Measurements from ENCODE around the gene PRDM12. TPM values are rescaled to one million over a fixed set of nuclear protein-coding genes. Genes with fewer than 3 reads are reported as not detected.

The PRDM12 gene
- total and polyA plus RNA-seq, 2 experiments from 2014 or later, result 0.11 TPM; not detected in 1

GRCh38 chr9:130696996-130697395 is 32.6 kb downstream of the PRDM12 start (continued):
- TF ChIP-seq ZNF462 (CRISPR knock-in tag; IDR thresholded peaks at IDR 0.05) (no peak), ETS1 (IDR thresholded peaks at IDR 0.05) (no peak)

DNA sequence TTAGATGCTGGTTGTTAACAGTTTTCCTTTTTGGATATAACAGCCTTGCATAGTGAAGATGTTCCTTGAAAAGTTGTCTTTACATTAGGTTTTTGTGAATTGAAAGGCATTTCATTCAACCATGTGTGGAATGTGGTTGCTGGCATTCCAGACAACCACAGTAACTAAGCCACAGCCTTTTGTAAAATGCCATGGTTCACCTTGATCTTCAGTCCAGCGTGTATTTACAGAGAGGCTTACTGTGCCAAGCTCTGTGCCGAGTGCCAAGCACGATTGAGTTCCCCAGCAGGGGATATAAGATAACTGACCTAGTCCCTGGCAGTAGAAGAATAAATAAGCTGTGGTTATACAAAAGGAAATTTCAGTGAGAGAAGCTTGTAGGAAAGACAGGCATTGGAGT is 34.1 kb downstream of the PRDM12 start:
- Histone ChIP-seq H4K20me1 (replicated peaks; ENCODE audit: insufficient read depth) (peaks cover 61% of the 10 kb centered on the region), H3K9me2 (ENCODE audit: insufficient read depth) (no peaks in the 10 kb centered on the region), H3K4me1 (ENCODE audit: insufficient read depth) (peaks cover 13% of the 10 kb centered on the region; the same call in 1 of the 2 replicates), H3K4me2 (no peak overlapping the region), H3K27me3 (ENCODE audit: insufficient read depth) (no peaks in the 10 kb centered on the region), H3K27ac (ENCODE audit: low read depth) (peak overlapping the region; percentile 45; the same call in 1 of the 2 replicates), H2AFZ (no peak overlapping the region), H3F3A (replicated peaks; ENCODE audit: low read depth) (peaks cover 53% of the 10 kb centered on the region), H3K4me3 (no peak overlapping the region), H3K79me2 (replicated peaks; ENCODE audit: insufficient read depth) (peaks cover 77% of the 10 kb centered on the region), H3K36me3 (ENCODE audit: insufficient read depth) (peaks cover 71% of the 10 kb centered on the region)
- Mint-ChIP-seq H3K27me3 (ENCODE audit: insufficient read depth, low read depth, poor library complexity) (peaks cover 12% of the 10 kb centered on the region), H3K4me1 (peaks cover 20% of the 10 kb centered on the region), H3K9me3 (no peaks in the 10 kb centered on the region), H3K36me3 (ENCODE audit: low read depth) (peaks cover 84% of the 10 kb centered on the region), H3K27ac (no peak overlapping the region), H3K4me3 (no peak overlapping the region)
- ATAC-seq, result no peak
- DNase-seq (ENCODE audit: low spot score), result no peak
- TF ChIP-seq ZNF462 (CRISPR knock-in tag; IDR thresholded peaks at IDR 0.05), result no peak
- no peak for TF ChIP-seq ETS1 (IDR thresholded peaks at IDR 0.05)
- TF ChIP-seq ZNF331 (CRISPR knock-in tag; IDR thresholded peaks at IDR 0.05; ENCODE audit: low read depth), result no peak
- TF ChIP-seq NANOG (IDR thresholded peaks at IDR 0.05; ENCODE audit: borderline replicate concordance), result no peak
- no peak for TF ChIP-seq POLR2AphosphoS5 (IDR thresholded peaks at IDR 0.05; ENCODE audit: low read depth)
- no peak for TF ChIP-seq JUNB (IDR thresholded peaks at IDR 0.05; ENCODE audit: unreplicated experiment)
- TF ChIP-seq CREB1 (CRISPR knock-in tag; IDR thresholded peaks at IDR 0.05; ENCODE audit: low read depth), result no peak

Data from GM23338 (cell line).